ENCODE results near the gene VSTM4.

Gene VSTM4

GRCh38 chr10:49090189-49090575 is 25.1 kb downstream of the VSTM4 start:
- DNase-seq, result no peak

DNA sequence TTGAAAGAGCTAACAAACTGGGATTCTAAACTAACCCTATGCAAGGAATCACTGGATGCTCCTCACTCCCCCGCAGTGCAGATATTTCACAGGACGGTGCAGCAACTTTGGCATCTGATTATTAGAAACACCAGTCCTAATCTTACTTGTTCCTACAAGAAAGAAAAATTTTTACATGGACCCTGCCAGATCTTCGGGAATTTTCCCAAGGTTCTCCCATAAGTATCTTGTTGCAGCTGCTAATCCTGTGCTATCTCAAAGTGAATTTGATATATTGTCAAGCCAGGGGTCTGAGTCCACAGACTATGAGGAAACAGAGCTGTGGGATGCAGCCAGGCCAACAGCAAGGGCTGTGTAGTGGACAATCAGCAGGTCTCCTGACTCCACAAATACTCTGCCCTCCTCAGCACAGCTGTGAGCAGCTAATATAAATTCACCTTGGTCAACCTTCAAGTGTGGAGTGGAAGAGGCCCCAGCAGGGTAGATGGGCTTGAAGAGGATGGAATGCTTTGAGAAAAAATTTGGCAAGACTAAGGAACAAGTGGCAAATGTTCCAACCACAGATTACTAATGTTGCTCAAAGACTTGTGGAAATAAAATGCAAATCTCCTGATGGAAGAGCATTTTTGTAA is 25.6 kb downstream of the VSTM4 start:
- no peak for DNase-seq

GRCh38 chr10:49089152-49089551 is 26.2 kb downstream of the VSTM4 start:
- no peak for DNase-seq

DNA sequence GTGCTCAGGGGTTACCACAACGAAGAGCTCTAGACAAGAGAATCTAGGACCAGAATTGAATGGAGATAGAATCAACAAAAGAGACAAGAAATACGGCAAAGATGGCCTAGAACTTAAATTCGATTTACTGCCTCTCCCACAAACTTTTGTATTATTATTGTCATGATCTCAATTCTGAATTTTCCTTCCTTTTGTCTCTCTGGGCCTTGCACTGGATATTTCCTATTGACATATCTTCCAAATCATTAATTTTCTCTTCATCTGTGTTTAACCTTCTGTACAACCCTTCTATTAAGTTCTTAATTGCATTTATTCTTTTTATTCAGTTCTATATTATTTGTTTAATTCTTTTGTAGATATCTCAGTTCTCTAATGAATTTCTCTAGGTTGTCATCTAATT is 28.4 kb downstream of the VSTM4 start:
- DNase-seq, result no peak

DNA sequence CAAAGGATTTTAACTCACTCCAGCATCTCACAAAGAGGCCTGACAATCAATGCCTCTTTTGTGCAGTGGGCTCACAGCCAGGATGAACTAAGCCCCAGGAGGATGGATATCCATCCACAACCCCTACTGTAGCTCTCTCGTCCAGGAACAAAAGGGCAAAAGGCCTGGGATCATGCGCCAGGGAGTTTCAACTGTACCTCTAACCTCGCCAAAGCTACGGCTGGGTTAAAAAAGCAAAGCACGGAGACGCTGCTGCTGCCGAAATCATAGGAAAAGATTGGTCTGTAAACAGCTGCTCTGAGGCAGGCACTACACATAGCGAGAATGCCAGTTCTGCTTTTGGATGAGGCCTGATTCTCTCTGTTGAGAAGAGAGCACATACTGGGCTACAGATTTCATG is 32.1 kb downstream of the VSTM4 start:
- no peak for DNase-seq

DNA sequence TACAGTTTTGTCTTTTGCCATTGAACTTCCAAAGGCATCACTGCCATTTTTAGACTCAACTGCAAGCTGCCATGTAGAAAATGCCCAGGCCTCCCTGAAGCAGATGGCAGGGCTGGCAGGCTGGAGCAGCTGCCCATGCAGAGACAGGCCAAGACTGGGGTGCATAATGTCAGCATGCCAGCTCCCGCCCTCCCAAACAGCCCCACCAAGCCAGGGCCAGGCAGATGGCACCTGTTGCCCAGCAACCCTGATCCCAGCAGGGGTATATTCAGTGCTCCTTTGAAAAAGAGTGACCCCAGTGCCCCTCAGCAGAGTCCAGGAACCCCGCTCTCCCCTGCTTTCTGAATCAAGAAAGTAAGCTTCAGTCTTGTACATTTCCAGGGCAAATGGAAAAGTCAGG is 32.6 kb downstream of the VSTM4 start:
- no peak for DNase-seq

DNA sequence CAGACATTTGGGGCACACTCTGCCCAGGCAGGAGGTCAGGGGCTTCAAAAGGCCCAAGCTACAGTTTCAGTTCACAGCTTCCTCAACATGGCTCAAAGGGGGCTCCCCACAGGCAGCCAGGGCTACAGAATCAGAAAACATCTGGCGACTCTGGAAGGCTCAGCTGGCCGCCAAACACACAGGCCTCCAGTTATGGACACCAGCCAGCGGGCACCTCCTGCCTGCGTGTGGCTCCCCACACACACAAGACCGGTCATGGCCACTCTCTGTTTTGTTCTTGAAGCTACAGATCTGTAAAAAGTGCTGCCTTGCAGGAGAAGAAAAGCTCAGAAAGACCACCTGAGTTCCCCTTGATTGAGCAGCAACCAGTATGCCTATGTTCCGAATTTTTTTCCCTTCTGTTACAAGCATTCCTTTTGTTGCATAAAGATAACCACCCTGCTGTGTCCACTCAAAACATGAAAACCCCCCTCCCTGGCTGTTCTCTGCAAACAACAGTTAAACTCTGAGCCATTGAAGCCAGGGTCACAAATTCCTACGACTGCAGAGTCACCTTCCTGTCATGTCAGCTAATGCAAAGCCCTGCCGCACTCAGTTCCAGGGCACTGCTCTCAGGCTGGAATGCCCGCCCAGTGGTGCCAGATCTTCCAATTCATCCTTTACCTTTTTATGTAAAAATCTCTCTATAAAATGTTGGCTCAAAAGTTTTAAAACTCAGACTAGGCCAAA is 33.6 kb downstream of the VSTM4 start:
- no peak for DNase-seq

DNA sequence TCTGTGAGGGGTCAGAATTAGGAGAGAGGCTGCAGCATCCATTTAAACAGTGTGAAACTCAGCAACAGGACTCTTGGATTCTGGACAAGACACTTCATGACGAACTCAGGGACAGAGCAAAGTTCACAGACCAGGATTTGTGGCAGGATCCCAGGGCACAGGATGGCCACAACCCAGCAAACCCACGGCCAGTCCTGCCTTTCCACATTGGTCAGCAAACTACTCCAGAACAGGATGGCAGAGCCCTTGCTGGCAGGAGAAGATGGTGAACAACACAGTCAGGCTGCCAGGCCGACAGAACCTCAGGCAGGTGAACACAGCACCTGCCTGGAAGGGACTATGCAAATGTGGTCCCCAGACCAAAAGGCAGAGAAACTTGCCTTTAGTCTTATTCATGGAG is 34.4 kb downstream of the VSTM4 start:
- no peak for DNase-seq

- DNase-seq, result no peak
Observed at GRCh38 chr10:49080071-49080470, 35.3 kb downstream of the VSTM4 start.

- no peak for DNase-seq
Observed at GRCh38 chr10:49079499-49079898, 35.8 kb downstream of the VSTM4 start.

GRCh38 chr10:49079072-49079471 is 36.2 kb downstream of the VSTM4 start:
- no peak for DNase-seq

- no peak for DNase-seq
Observed at GRCh38 chr10:49078433-49078832, 36.9 kb downstream of the VSTM4 start.

DNA sequence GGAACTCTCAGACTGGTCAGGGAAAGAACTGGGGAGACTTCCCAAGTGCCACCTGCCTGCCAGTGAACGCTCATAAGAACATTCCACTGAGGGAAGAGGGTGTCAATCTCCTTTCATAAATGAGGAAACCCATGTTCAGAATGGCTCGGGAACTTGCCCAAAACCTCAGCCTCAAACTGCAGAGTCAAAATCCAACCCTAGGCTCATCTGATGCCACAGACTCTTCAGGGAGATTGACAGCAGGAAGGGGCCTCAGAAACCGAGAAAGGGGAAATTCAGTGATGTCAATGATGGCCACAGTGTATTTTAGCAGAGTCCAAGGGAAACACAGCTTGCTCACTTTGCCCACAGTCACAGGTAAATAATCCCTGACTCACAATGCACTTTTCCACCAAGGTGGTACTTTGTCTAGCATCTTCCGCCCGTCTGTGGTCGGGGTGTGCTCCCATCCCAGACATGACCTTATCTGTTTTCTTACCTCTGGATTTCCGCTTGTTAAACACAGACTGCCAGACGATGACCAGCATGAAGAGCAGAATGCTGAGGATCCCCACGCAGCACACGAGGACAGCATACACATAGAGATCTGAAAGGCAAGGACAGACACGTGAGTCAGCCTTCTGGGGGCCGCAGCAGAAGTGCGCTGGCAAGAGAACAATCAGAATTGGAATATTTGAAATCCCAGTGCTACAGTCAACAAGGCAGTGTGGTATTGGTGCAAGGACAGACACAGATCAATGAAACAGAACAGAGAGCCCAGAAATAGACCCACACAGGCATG is 38.4 kb downstream of the VSTM4 start:
- no peak for DNase-seq

DNA sequence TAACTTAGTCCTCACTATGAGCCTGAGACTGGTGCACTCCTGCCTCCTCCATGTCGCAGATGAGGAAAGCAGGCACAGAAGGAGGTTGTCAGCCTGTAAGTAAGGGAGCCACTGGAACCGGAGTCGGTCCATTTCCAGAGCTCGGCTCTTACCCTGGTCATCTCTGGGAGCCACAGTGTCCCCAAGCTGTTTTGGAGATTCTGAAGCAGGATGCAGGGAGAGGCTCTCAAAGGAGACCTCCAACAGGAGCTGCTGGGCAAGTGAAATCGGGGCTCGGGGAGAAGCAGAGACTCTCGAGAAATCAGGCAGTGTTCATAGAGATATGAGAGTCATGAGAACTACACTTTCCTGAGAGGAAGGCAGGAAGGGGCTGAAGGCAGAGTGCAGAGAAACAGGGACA is 39.0 kb downstream of the VSTM4 start:
- DNase-seq, result no peak

- no peak for DNase-seq
Observed at GRCh38 chr10:49075743-49076142, 39.6 kb downstream of the VSTM4 start.

- no peak for DNase-seq
Observed at GRCh38 chr10:49074836-49075682, 40.3 kb downstream of the VSTM4 start.

DNA sequence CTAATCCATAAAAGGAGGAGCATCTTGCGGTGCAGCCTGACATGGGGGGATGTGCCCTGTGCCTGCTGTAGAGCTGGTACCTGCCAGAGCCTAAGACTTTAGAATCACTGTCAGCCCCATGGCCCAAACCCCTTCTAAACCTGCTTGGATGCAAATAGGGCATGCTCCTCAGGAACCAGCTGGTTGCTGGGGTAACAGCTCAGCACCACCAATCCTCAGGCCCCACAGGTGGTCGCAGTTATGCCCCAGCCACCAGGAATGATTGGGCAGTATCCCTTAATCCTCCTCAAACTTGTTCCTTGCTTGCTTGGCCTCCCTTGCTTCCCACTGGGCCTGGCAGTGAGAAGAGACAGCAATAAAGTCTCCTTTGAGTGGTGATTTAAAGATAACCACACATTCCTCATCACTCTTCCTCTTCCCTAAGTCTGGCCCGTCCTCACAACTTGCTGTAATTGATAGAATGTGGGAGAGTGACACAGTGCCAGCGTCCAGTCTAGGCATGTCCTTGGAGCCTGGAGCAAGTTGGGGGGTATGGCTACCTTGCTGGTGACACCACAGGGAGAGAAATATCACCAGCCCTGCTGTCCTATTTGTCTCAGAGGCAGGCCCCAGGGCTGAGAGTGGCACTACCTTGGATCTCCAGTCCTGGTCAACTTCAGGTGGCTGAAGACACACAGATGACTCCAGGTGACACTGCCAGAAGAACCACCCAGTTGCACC is 43.0 kb downstream of the VSTM4 start:
- DNase-seq, result no peak

DNA sequence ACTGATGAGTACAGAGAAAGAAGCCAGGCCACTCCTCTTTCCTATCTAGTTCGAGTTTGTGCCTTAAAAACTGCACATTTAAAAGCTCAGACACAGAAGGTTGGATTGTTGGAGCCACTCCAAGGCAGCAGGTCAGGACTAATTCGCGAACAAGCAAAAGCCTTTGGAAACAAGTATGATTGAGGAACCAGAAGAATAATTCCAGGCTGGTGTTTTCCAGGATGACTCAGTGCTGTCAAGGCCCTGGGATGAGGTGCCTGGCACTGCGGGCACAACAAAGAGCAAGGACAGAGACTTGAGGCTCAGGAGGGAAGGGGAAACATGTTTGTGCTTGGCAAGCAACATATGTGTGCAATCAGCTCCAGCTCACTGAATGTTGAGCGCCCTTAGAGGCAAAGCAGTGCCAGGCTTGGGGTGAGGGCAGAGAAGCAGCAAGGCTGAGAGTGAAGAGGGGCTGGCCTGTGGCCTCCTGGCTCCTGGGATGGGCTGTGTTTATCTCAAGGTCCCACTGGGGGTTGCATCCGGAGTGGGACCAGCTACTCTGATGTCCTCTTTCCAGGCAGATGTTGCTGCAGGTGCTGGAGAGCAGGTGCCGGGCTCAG is 44.1 kb downstream of the VSTM4 start:
- no peak for DNase-seq

- DNase-seq, result no peak
Observed at GRCh38 chr10:49070701-49071100, 44.6 kb downstream of the VSTM4 start.

DNA sequence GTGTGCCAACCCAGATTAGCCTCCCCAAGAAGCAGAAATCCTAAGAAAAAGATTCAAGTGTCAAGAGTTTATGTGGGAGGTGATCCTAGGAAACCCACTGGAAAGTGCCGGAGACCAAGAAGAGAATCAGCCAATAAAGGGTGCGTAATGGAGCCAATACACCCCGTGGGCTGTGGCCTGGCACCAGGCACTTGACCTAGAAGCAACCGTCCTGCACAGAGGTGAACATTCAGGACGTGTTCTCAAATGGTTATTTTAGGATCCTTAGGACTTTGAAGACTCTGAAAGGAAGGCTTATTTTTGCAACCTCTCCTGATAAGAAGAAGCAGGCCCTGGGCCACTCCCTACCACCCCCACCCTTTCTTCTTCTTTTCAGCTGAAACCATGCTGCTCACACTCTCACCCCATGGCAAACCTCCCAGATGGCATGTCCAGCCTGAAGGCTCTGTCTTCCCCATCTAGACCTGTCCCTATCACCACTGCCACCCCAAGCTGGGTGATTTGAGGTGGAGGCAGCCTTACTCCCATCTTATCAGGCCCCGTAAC is 46.6 kb downstream of the VSTM4 start:
- DNase-seq, result no peak

DNA sequence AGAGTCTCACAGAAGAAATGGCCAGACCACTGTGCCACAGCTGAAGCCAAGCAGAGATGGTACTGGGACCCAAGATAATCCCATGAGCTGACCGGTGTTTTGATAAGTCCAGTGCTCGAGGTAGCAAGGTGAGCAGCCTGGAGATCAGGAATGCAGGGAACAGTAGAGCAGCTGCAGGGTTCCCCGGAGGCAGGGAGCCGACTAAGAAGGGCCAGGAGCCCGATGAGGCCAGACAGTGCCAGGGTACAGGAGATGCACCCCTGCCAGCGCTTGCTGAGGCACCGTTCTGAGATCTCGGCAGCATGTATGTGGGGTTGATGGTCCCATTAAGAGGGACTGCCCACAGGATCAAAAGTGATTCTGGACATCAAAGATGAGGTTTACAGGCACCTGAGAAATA is 47.1 kb downstream of the VSTM4 start:
- no peak for DNase-seq

Data from NCI-H187 (cell line).